Measurements from ENCODE around the gene MCM3AP.

GRCh38 chr21:46266946-46267345 lies 18.5 kb downstream of the MCM3AP start:
- no peak for TF ChIP-seq EZH2 (IDR thresholded peaks at IDR 0.05; ENCODE audit: borderline replicate concordance, low read length)
- TF ChIP-seq, protein P1, sequence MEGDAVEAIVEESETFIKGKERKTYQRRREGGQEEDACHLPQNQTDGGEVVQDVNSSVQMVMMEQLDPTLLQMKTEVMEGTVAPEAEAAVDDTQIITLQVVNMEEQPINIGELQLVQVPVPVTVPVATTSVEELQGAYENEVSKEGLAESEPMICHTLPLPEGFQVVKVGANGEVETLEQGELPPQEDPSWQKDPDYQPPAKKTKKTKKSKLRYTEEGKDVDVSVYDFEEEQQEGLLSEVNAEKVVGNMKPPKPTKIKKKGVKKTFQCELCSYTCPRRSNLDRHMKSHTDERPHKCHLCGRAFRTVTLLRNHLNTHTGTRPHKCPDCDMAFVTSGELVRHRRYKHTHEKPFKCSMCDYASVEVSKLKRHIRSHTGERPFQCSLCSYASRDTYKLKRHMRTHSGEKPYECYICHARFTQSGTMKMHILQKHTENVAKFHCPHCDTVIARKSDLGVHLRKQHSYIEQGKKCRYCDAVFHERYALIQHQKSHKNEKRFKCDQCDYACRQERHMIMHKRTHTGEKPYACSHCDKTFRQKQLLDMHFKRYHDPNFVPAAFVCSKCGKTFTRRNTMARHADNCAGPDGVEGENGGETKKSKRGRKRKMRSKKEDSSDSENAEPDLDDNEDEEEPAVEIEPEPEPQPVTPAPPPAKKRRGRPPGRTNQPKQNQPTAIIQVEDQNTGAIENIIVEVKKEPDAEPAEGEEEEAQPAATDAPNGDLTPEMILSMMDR (IDR thresholded peaks at IDR 0.05; ENCODE audit: low read length): no peak

All from OCI-LY1 (cell line).